Keratinocyte (primary cell): ENCODE data around the gene TFPI2.

Experiments used
- EZH2 ChIP-seq: IDR thresholded peaks from one replicate; pipeline ENCODE4 v1.6.1; 2012; ENCODE audit warnings: inconsistent platforms, mild to moderate bottlenecking, low read length, moderate library complexity
- TF ChIP-seq, protein P1 (sequence below), 3 experiments: IDR thresholded peaks in 1 of 3; conservative IDR thresholded peaks in 1 of 3; optimal IDR thresholded peaks in 1 of 3; 2 replicates in 2 of 3; 3 replicates in 1 of 3; pipeline versions ENCODE3 to v1.5.1; 2011; ENCODE audit warnings: low read length in 3 of 3, mild to moderate bottlenecking in 3 of 3, moderate library complexity in 2 of 3, control low read depth in 1 of 3, inconsistent platforms in 1 of 3; ENCODE audit not compliant: insufficient read depth in 2 of 3; ENCODE audit errors: extremely low read depth in 1 of 3

DNA sequence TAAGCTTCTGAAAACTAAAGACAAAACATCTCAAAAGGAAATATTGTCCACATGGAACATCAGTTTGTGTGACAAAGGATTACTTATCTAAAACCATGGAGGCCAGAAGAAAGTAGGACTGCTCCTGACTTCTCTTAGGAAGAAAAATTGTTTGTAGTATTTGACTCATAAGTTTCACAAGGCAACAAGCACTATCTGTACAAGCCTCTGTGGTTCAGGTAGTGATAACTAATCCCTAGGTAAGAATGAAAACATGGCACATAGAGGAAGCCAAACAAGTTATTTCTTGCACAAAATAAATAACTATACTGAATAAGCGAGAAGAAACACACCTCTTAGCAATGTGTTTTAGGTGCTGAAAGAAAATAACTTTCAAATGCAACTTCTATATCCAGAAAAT is 30.3 kb downstream of the TFPI2 start:
- TF ChIP-seq, protein P1, sequence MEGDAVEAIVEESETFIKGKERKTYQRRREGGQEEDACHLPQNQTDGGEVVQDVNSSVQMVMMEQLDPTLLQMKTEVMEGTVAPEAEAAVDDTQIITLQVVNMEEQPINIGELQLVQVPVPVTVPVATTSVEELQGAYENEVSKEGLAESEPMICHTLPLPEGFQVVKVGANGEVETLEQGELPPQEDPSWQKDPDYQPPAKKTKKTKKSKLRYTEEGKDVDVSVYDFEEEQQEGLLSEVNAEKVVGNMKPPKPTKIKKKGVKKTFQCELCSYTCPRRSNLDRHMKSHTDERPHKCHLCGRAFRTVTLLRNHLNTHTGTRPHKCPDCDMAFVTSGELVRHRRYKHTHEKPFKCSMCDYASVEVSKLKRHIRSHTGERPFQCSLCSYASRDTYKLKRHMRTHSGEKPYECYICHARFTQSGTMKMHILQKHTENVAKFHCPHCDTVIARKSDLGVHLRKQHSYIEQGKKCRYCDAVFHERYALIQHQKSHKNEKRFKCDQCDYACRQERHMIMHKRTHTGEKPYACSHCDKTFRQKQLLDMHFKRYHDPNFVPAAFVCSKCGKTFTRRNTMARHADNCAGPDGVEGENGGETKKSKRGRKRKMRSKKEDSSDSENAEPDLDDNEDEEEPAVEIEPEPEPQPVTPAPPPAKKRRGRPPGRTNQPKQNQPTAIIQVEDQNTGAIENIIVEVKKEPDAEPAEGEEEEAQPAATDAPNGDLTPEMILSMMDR (optimal IDR thresholded peaks at IDR 0.05 in 1 of 3, IDR thresholded peaks at IDR 0.05 in 1 of 3, conservative IDR thresholded peaks at IDR 0.05 in 1 of 3; ENCODE audit: extremely low read depth in 1 of 3, insufficient read depth in 2 of 3, low read length in 3 of 3), result no peak
- TF ChIP-seq EZH2, result no peak
